ENCODE results near the gene SYNPO.

The SYNPO gene

GRCh38 chr5:150671509-150672236 is 31.2 kb downstream of the SYNPO start:
- H3K27ac ChIP-seq, result no peak overlapping the region
- DNase-seq (ENCODE audit: low read depth, low spot score), result no peak

DNA sequence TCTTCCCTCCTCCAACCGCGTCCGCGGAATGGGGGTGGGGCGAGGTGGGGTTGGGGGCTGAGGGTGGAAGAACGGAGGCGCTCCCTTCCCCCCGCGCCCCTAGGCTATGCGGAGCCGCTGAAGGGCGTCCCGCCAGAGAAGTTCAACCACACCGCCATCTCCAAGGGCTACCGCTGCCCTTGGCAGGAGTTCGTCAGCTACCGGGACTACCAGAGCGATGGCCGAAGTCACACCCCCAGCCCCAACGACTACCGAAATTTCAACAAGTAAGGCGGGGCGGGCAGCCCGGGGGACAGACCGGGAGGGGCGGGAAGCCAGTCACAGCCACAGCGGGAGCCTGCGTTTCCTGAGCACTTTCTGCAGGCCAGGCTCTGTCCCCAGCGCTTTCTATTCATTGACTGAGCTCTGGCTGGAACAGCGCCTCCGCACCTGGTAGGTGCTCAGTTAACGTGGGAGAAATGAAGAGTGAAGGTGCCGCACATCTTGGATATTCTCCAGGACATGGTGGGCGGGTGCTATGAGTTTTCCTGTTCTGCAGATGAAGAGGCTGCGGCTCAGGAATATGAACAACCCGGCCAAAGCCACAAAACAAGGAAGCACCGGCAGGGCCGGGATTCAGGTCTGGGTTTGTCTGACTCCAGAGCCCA is 31.9 kb downstream of the SYNPO start:
- no peak overlapping the region for H3K27ac ChIP-seq
- DNase-seq (ENCODE audit: low read depth, low spot score), result peak; percentile 57

DNA sequence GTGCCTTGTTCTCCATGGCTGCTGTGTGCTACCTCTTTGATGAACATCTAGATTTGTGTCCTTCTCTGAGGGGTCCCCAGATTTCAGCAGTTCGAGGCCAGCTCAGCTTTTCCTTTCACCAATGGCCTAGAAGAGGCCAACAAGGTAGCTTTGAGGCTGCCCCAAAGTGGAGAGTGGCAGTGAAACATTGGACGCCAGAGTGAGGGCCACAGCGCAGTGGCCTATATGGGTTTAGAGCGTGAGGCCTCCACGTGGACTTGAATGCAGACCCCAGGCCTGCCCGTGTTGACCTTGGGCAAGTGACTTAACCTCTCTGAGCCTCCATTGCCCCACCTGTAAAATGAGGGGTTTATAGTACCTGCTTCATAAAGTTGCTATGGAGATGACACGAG is 32.4 kb downstream of the SYNPO start:
- DNase-seq (ENCODE audit: low read depth, low spot score), result no peak
- H3K27ac ChIP-seq, result no peak overlapping the region

DNA sequence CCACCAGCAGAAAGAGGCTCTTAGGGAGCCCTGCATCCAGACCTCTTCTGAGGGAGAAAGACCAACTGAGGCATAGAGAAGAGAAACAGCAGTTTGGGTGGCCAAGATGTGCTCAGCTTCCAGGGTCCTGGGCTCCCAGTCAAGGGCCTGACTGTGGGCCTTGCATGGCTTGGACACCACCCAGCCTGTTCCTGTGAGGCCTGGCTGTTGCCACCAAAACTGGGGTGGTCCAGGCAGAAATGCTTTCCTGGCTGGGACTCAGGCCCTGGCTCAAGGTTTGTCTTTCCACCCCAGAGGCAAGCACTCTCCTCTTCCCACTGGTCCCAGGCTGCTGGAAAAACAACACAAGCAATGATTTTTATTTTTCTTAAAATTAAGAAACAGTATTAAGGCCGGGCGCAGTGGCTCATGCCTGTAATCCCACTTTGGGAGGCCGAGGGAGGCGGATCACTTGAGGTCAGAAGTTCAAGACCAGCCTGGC is 33.9 kb downstream of the SYNPO start:
- H3K27ac ChIP-seq, result no peak overlapping the region
- no peak for DNase-seq (ENCODE audit: low read depth, low spot score)

GRCh38 chr5:150675069-150675468 is 34.6 kb downstream of the SYNPO start:
- no peak for DNase-seq (ENCODE audit: low read depth, low spot score)
- no peak overlapping the region for H3K27ac ChIP-seq

DNA sequence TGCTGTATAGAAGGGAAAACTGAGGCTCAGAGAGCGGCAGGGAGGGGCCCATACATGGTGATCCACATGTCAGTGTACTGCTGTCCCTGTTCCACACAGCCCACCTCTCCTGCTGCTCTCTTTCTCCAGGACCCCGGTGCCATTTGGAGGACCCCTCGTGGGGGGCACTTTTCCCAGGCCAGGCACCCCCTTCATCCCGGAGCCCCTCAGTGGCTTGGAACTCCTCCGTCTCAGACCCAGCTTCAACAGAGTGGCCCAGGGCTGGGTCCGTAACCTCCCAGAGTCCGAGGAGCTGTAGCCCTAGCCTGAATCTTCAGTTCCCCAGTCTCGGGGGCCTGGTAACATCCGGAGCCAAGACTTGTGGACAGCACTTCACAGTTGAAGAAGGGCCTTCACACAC is 36.1 kb downstream of the SYNPO start:
- DNase-seq (ENCODE audit: low read depth, low spot score), result no peak
- no peak overlapping the region for H3K27ac ChIP-seq

DNA sequence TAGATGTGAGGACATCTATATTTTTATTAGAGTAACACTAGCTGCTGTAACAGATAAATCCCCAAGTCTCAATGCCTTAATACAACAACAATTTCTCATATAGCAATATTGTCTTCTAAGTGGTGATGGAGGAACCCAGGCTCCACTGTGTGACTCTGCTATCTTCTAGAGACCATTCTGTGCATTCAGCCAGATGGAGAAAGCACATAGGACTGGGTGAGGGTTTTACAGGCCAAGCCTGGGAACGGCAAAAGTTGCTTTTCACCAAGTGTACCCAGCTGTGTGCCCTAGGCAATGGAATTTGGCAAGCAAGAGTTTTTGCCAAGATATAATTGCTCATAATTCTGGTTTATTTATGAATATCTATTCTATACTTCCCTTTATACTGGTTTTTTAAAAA is 48.7 kb downstream of the SYNPO start:
- H3K27ac ChIP-seq, result no peak overlapping the region
- no peak for DNase-seq (ENCODE audit: low read depth, low spot score)

DNA sequence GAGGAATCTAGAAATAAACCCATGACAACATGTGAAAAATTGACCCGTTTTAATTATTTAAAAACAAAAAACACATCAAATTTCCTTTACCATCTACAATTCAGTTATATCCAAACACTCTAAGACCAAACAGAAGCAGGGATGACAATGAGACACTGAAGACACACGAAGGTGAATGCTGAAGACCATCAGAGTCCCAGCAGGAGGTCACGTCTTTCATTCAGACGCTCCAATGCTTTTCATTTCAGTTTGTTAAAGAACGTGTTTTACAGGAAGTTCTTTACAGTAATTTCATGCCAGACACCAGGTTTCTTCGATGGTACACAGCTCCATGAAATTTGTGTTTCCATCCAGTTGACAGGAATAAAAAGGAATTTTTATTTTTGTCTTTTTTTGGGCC is 50.3 kb downstream of the SYNPO start:
- H3K27ac ChIP-seq, result no peak overlapping the region

GRCh38 chr5:150692276-150692675 is 51.8 kb downstream of the SYNPO start:
- no peak overlapping the region for H3K27ac ChIP-seq
- no peak for DNase-seq (ENCODE audit: low read depth, low spot score)

More for the DNA sequence above, 50.3 kb downstream of the SYNPO start:
- no peak for DNase-seq (ENCODE audit: low read depth, low spot score)

GRCh38 chr5:150694612-150695011 is 54.2 kb downstream of the SYNPO start:
- DNase-seq (ENCODE audit: low read depth, low spot score), result no peak
- no peak overlapping the region for H3K27ac ChIP-seq

GRCh38 chr5:150700246-150700593 is 59.8 kb downstream of the SYNPO start:
- H3K27ac ChIP-seq, result peak overlapping the region; percentile 75
- no peak for DNase-seq (ENCODE audit: low read depth, low spot score)

DNA sequence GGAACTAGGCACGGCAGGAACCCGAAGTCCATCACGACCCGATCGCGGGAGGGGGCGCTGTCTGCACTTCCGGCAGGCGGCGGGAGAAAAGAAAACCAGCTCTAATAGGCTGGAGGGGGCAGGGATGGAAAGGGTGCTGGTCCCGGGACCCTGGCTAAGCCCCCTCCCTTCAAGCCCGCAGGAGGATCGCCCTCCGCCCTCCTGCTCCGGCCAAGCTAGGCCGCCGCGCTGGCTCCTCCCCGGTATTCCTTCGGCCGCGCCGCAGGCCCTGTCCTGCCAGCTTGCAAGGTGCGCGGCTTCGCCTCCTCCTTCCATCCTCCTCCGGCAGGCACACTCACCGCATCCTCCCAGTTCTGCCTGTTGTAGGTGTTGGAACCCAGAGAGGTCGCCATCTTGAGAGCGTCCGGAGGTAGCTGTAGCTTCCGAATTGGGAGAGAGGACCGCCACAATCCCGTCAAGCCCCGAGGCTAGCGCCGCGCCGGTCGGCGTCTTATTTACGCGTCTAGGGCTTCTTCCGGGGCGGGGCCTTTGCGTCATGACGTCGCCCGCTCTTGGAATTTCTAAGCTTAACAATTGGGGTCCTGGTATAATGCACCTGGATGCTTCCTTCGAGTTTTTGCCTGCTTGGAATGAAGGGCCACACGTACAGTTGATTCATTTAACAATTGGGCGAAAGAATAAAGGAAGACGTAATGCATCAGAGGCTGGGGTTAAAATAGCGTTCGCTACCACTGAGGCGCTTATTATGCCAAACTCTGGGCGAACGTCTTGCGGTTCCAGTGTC is 60.3 kb downstream of the SYNPO start, which contains the start of gene RBM22:
RBM22 (minus strand) TSS at position 469 of the 784 bp plus-strand sequence; CDS start at position 392, 77 bp downstream.
- peak; percentile 31 for DNase-seq (ENCODE audit: low read depth, low spot score)
- H3K27ac ChIP-seq, result peak within 1 kb of the TSS; percentile 75

DNA sequence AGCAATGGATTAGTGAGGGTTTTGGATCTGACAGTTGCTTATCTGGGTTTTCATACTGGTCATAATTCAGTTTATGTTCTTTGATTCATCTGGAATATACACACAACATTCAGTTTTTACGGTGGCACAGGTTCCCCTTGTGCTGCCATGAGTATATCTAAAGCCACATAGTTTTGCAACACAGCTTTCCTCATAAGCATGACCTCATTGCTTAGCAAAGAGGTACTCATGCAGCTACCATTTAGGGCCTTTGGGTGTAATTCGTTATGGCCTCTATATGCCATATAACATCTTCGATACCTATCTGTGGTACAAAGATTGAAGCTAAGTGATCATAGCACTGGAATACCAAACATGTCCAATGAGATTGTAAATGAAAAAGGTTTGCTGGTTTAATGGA is 63.3 kb downstream of the SYNPO start:
- no peak overlapping the region for H3K27ac ChIP-seq
- DNase-seq (ENCODE audit: low read depth, low spot score), result no peak

DNA sequence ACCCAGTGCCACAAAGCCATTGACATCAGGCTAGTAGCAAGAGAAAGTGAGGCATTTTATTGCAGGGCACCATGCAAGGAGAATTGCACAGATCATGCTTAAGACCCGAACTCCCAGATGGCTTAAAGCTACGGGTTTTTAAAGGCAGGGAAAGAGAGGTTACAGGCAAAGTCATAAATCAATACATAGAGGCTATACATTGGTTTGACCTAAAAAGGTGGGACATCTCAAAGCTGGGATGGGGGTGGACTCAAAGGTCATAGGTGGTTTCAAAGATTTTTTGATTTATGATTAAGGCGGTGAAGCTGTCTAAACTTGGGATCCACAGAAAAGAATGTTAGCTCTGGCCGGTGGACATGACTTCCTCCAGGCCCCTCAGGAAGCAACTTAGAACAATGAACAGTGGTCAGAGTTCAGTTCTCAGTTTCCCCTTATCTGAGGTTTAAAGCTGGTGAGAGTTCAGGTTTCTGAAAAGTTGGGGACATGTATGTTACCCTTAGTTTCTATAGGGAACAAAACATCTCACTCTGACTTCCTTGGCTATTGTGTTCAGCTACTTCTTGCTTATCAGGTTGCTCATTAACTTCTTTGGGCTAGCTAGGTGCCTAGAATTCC is 66.4 kb downstream of the SYNPO start:
- DNase-seq (ENCODE audit: low read depth, low spot score), result no peak
- no peak overlapping the region for H3K27ac ChIP-seq

Measured in epithelial cell of prostate (primary cell).